SK-N-SH treated with all-trans-retinoic acid at 6 μM for 48 hours (cell line): ENCODE measurements around the gene PTEN.

Experiments used
- ATAC-seq: fragments of 200-7000 bp; cut with Tn5 transposase; 3 replicates; pipeline ENCODE4 v1.9.1; 2020; ENCODE audit warnings: mild to moderate bottlenecking, moderate library complexity
- BACH2 ChIP-seq: fragments of 250-450 bp; sonication (Bioruptor Pico); IDR thresholded peaks from 2 replicates; pipeline ENCODE4 v1.9.0; 2021; ENCODE audit warnings: mild to moderate bottlenecking, borderline replicate concordance
- CSDC2 ChIP-seq: fragments of 250-450 bp; sonication (Bioruptor Pico); IDR thresholded peaks from 2 replicates; pipeline ENCODE4 v1.5.0; 2020; ENCODE audit warnings: mild to moderate bottlenecking, moderate library complexity
- ESRRG ChIP-seq: fragments of 250-450 bp; sonication (Bioruptor Pico); IDR thresholded peaks from 2 replicates; pipeline ENCODE4 v1.6.1; 2021; ENCODE audit warnings: mild to moderate bottlenecking
- GLIS3 ChIP-seq: fragments of 250-450 bp; sonication (Bioruptor Pico); IDR thresholded peaks from 2 replicates; pipeline ENCODE4 v1.5.0; 2020; ENCODE audit warnings: mild to moderate bottlenecking, moderate library complexity
- ISL1 ChIP-seq: fragments of 250-450 bp; sonication (Bioruptor Pico); IDR thresholded peaks from 2 replicates; pipeline ENCODE4 v2.1.2; 2022; ENCODE audit warnings: mild to moderate bottlenecking, moderate library complexity
- OSR1 ChIP-seq: fragments of 250-450 bp; sonication (Bioruptor Pico); IDR thresholded peaks from 2 replicates; pipeline ENCODE4 v1.8.0; 2022; ENCODE audit warnings: moderate library complexity, mild to moderate bottlenecking, inconsistent platforms
- PPARA ChIP-seq: fragments of 250-450 bp; sonication (Bioruptor Pico); IDR thresholded peaks from 2 replicates; pipeline ENCODE4 v1.5.0; 2020; ENCODE audit warnings: mild to moderate bottlenecking, borderline replicate concordance
- RARB ChIP-seq: fragments of 250-450 bp; sonication (Bioruptor Pico); IDR thresholded peaks from 2 replicates; pipeline ENCODE4 v1.8.0; 2021; ENCODE audit warnings: mild to moderate bottlenecking, moderate library complexity
- SNAI2 ChIP-seq: fragments of 250-450 bp; sonication (Bioruptor Pico); IDR thresholded peaks from 2 replicates; pipeline ENCODE4 v1.5.0; 2020; ENCODE audit warnings: mild to moderate bottlenecking, moderate library complexity
- TCF4 ChIP-seq: fragments of 250-450 bp; sonication (Bioruptor Pico); IDR thresholded peaks from 2 replicates; pipeline ENCODE4 v1.8.0; 2021; ENCODE audit warnings: mild to moderate bottlenecking, moderate library complexity, borderline replicate concordance
- TOX ChIP-seq: fragments of 250-450 bp; sonication (Bioruptor Pico); IDR thresholded peaks from 2 replicates; pipeline ENCODE4 v1.8.0; 2021; ENCODE audit warnings: mild to moderate bottlenecking, moderate library complexity, borderline replicate concordance
- ZC3H10 ChIP-seq: fragments of 250-450 bp; sonication (Bioruptor Pico); IDR thresholded peaks from 2 replicates; pipeline ENCODE4 v1.5.1; 2021; ENCODE audit warnings: mild to moderate bottlenecking, moderate library complexity
- ZFP3 ChIP-seq: fragments of 250-450 bp; sonication (Bioruptor Pico); IDR thresholded peaks from 2 replicates; pipeline ENCODE4 v1.5.0; 2020; ENCODE audit warnings: mild to moderate bottlenecking, moderate library complexity
- ZFP30 ChIP-seq: fragments of 450-650 bp; formaldehyde crosslinking; IDR thresholded peaks from 2 replicates; pipeline ENCODE4 v1.5.0; 2022; ENCODE audit warnings: mild to moderate bottlenecking, moderate library complexity
- ZNF565 ChIP-seq: fragments of 450-650 bp; formaldehyde crosslinking; conservative IDR thresholded peaks from 2 replicates; pipeline ENCODE4 v1.5.0; 2020; ENCODE audit warnings: low read depth, mild to moderate bottlenecking, moderate library complexity
- ZNF70 ChIP-seq: fragments of 450-650 bp; formaldehyde crosslinking; IDR thresholded peaks from 2 replicates; pipeline ENCODE4 v1.5.0; 2020; ENCODE audit warnings: mild to moderate bottlenecking, moderate library complexity
- ZNF8 ChIP-seq: fragments of 450-650 bp; formaldehyde crosslinking; IDR thresholded peaks from 2 replicates; pipeline ENCODE4 v1.5.0; 2020; ENCODE audit warnings: mild to moderate bottlenecking, moderate library complexity
- TF ChIP-seq, protein P1 (sequence below): fragments of 250-450 bp; sonication (Bioruptor Pico); IDR thresholded peaks from 2 replicates; pipeline ENCODE4 v1.5.0; 2020; ENCODE audit warnings: mild to moderate bottlenecking, moderate library complexity
- TF ChIP-seq, protein P2 (sequence below): fragments of 250-450 bp; sonication (Bioruptor Pico); IDR thresholded peaks from 2 replicates; pipeline ENCODE4 v1.8.0; 2020; ENCODE audit warnings: mild to moderate bottlenecking, moderate library complexity, borderline replicate concordance
- TF ChIP-seq, protein P3 (sequence below): fragments of 250-450 bp; sonication (Bioruptor Pico); IDR thresholded peaks from 2 replicates; pipeline ENCODE4 v1.5.1; 2020; ENCODE audit warnings: low read depth, mild to moderate bottlenecking, moderate library complexity
- TF ChIP-seq, protein P4 (sequence below): fragments of 250-450 bp; sonication (Bioruptor Pico); IDR thresholded peaks from 2 replicates; pipeline ENCODE4 v1.5.1; 2021; ENCODE audit warnings: mild to moderate bottlenecking, moderate library complexity

Gene PTEN

DNA sequence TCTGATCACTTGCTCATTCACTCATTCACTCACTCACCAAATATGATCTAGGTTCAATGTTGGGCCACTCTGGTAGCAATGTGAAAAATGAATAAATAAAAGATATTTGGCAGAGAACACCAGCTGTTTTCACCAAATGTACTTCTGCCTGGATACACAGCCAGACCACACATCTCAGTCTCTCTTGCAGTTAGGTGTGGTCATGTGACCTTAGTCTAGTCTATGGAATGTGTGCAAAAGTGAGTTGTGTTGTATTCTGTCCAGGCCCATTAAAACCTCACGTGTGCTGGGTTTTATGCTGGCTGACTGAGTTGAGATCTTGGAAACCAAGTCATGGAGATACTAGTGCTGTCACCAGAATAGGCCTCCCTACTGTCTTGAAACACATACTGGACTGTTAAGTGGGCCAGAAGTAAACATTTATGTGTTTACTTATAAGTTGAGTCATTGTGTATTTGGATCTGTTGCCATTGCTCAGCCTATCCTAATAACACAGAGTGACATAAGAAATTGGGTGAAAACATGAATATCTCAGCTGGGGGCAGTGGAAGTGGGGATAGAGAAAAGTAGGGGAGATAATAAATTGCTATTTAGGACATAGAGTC is 145.5 kb downstream of the PTEN start (continued):
- TF ChIP-seq, protein P1, sequence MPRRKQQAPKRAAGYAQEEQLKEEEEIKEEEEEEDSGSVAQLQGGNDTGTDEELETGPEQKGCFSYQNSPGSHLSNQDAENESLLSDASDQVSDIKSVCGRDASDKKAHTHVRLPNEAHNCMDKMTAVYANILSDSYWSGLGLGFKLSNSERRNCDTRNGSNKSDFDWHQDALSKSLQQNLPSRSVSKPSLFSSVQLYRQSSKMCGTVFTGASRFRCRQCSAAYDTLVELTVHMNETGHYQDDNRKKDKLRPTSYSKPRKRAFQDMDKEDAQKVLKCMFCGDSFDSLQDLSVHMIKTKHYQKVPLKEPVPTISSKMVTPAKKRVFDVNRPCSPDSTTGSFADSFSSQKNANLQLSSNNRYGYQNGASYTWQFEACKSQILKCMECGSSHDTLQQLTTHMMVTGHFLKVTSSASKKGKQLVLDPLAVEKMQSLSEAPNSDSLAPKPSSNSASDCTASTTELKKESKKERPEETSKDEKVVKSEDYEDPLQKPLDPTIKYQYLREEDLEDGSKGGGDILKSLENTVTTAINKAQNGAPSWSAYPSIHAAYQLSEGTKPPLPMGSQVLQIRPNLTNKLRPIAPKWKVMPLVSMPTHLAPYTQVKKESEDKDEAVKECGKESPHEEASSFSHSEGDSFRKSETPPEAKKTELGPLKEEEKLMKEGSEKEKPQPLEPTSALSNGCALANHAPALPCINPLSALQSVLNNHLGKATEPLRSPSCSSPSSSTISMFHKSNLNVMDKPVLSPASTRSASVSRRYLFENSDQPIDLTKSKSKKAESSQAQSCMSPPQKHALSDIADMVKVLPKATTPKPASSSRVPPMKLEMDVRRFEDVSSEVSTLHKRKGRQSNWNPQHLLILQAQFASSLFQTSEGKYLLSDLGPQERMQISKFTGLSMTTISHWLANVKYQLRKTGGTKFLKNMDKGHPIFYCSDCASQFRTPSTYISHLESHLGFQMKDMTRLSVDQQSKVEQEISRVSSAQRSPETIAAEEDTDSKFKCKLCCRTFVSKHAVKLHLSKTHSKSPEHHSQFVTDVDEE, result no peak
- TF ChIP-seq ZFP3 (no peak), ZNF565 (CRISPR knock-in tag) (no peak), OSR1 (no peak), GLIS3 (CRISPR knock-in tag) (no peak)
- TF ChIP-seq, protein P2, sequence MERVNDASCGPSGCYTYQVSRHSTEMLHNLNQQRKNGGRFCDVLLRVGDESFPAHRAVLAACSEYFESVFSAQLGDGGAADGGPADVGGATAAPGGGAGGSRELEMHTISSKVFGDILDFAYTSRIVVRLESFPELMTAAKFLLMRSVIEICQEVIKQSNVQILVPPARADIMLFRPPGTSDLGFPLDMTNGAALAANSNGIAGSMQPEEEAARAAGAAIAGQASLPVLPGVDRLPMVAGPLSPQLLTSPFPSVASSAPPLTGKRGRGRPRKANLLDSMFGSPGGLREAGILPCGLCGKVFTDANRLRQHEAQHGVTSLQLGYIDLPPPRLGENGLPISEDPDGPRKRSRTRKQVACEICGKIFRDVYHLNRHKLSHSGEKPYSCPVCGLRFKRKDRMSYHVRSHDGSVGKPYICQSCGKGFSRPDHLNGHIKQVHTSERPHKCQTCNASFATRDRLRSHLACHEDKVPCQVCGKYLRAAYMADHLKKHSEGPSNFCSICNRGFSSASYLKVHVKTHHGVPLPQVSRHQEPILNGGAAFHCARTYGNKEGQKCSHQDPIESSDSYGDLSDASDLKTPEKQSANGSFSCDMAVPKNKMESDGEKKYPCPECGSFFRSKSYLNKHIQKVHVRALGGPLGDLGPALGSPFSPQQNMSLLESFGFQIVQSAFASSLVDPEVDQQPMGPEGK (CRISPR knock-in tag), result no peak

DNA sequence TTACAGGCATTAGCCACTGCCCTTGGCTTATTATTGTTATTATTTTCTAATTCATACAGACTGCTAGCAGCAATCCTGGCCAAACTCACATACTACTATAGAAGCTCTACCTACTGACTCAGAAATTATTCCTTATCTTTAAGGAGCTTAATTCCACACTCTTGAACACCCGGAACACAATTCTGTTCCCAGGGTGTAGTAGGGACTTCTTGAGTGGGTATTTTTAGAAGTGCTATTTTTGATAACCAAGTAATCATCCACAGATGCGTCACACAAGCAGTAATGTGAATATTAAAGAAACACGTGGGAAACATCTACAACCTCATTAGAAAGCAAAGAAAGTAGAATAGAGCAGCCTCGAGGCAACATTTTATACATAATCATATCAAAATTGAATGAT is 149.2 kb downstream of the PTEN start:
- no peak for TF ChIP-seq ISL1 (CRISPR knock-in tag)
- no peak for TF ChIP-seq BACH2
- TF ChIP-seq, protein P3, sequence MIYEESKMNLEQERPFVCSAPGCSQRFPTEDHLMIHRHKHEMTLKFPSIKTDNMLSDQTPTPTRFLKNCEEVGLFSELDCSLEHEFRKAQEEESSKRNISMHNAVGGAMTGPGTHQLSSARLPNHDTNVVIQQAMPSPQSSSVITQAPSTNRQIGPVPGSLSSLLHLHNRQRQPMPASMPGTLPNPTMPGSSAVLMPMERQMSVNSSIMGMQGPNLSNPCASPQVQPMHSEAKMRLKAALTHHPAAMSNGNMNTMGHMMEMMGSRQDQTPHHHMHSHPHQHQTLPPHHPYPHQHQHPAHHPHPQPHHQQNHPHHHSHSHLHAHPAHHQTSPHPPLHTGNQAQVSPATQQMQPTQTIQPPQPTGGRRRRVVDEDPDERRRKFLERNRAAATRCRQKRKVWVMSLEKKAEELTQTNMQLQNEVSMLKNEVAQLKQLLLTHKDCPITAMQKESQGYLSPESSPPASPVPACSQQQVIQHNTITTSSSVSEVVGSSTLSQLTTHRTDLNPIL, result no peak
- no peak for TF ChIP-seq TOX (CRISPR knock-in tag)
- TF ChIP-seq CSDC2 (CRISPR knock-in tag), result no peak
- TF ChIP-seq, protein P4, sequence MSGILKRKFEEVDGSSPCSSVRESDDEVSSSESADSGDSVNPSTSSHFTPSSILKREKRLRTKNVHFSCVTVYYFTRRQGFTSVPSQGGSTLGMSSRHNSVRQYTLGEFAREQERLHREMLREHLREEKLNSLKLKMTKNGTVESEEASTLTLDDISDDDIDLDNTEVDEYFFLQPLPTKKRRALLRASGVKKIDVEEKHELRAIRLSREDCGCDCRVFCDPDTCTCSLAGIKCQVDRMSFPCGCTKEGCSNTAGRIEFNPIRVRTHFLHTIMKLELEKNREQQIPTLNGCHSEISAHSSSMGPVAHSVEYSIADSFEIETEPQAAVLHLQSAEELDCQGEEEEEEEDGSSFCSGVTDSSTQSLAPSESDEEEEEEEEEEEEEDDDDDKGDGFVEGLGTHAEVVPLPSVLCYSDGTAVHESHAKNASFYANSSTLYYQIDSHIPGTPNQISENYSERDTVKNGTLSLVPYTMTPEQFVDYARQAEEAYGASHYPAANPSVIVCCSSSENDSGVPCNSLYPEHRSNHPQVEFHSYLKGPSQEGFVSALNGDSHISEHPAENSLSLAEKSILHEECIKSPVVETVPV (CRISPR knock-in tag), result no peak
- TF ChIP-seq ZNF70 (CRISPR knock-in tag), result no peak
- no peak for TF ChIP-seq ZC3H10 (CRISPR knock-in tag)
- TF ChIP-seq SNAI2 (CRISPR knock-in tag), result no peak
- no peak for TF ChIP-seq RARB (CRISPR knock-in tag)
- TF ChIP-seq ZFP3, result no peak
- no peak for TF ChIP-seq TCF4 (CRISPR knock-in tag)
- no peak for TF ChIP-seq OSR1
- TF ChIP-seq PPARA, result no peak
- TF ChIP-seq ZNF8 (CRISPR knock-in tag), result no peak
- no peak for TF ChIP-seq GLIS3 (CRISPR knock-in tag)
- TF ChIP-seq, protein P2 (CRISPR knock-in tag), result no peak
- ATAC-seq, result no peak

DNA sequence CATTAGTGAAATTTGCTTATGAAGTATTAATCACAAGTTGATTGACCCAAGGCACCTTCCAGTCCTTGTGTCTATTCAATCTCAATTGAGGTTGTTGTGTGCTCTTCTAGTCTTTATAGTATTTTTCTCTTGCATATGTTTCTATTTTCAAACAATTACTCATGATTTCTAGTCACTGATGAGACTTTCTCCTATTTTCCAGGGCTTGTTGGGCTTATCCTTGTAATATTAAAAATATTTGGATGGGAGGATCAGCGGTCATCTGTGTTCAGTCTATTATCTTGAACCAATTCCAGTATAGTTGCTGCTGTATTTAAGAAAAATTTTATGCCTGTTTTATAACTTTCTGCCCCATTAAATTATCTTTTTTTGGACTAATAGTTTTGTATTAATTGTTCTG is 154.4 kb downstream of the PTEN start:
- no peak for ATAC-seq
- TF ChIP-seq ZNF70 (CRISPR knock-in tag) (no peak), ZNF565 (CRISPR knock-in tag) (no peak), CSDC2 (CRISPR knock-in tag) (no peak), ZNF8 (CRISPR knock-in tag) (no peak), ESRRG (CRISPR knock-in tag) (no peak), PPARA (no peak), ZFP3 (no peak), ZFP30 (CRISPR knock-in tag) (no peak), GLIS3 (CRISPR knock-in tag) (no peak)
- TF ChIP-seq, protein P2 (CRISPR knock-in tag), result no peak
- TF ChIP-seq, protein P4 (CRISPR knock-in tag), result no peak
- TF ChIP-seq, protein P3, result no peak
